Bronchial epithelial cell (primary cell): ENCODE measurements around the gene SRP72. TPM values are rescaled to one million over a fixed set of nuclear protein-coding genes. Genes with fewer than 3 reads are reported as not detected.

ENCODE experiments used
- DNase-seq: peaks from one replicate; pipeline ENCODE4 v3.0.0-alpha.2; 2010; ENCODE audit warnings: low read depth
- FAIRE-seq: peaks from 2 replicates; lab custom pipeline; 2011; peaks lifted over from hg19 to GRCh38; lab: Jason Lieb, UNC
- H3K27me3 ChIP-seq: 2 replicates; pipeline ENCODE4 v1.5.1; 2011; ENCODE audit warnings: low read length; ENCODE audit not compliant: control insufficient read depth, insufficient read depth
- H3K36me3 ChIP-seq: 2 replicates; pipeline ENCODE4 v1.5.1; 2011; ENCODE audit warnings: low read length; ENCODE audit not compliant: control insufficient read depth, insufficient read depth
- H3K4me3 ChIP-seq: 2 replicates; pipeline ENCODE4 v1.5.1; 2011; ENCODE audit warnings: mild to moderate bottlenecking, low read depth, low read length, control low read depth
- CTCF ChIP-seq: IDR thresholded peaks from 2 replicates; pipeline ENCODE4 v1.5.1; 2011; ENCODE audit warnings: mild to moderate bottlenecking, moderate library complexity, low read length, control low read depth, inconsistent platforms; ENCODE audit not compliant: insufficient read depth, severe bottlenecking
- total RNA-seq: library from RNA; depleted of rRNA; stranded (reverse); fragments of >200 nt; gene quantifications from 2 replicates; pipeline ENCODE4 v1.2.1, GENCODE V29; 2014

SRP72 gene
- total RNA-seq, 1 donor from 2014 or later, result 73.7 TPM

GRCh38 chr4:56427179-56427578 is 40.2 kb upstream of the SRP72 start:
- no peak for FAIRE-seq
- TF ChIP-seq CTCF, result no peak

GRCh38 chr4:56430203-56430602 is 37.2 kb upstream of the SRP72 start:
- DNase-seq (no peak), FAIRE-seq (no peak)
- no peak overlapping the region for H3K4me3 ChIP-seq
- no peaks in the 10 kb centered on the region for H3K27me3 ChIP-seq
- no peaks in the 10 kb centered on the region for H3K36me3 ChIP-seq
- TF ChIP-seq CTCF, result no peak

More at GRCh38 chr4:56427179-56427578, 40.2 kb upstream of the SRP72 start:
- no peaks in the 10 kb centered on the region for H3K36me3 ChIP-seq
- no peak for DNase-seq
- H3K27me3 ChIP-seq, result no peaks in the 10 kb centered on the region
- no peak overlapping the region for H3K4me3 ChIP-seq

GRCh38 chr4:56433280-56433679 is 34.1 kb upstream of the SRP72 start:
- no peak for TF ChIP-seq CTCF
- DNase-seq (no peak), FAIRE-seq (no peak)
- Histone ChIP-seq H3K36me3 (no peaks in the 10 kb centered on the region), H3K27me3 (no peaks in the 10 kb centered on the region), H3K4me3 (no peak overlapping the region)

- no peaks in the 10 kb centered on the region for H3K27me3 ChIP-seq
- H3K36me3 ChIP-seq, result no peaks in the 10 kb centered on the region
- TF ChIP-seq CTCF, result no peak
- FAIRE-seq, result no peak
- peak overlapping the region; percentile 89 for H3K4me3 ChIP-seq
- DNase-seq, result peak; percentile 41
These were observed 32.7 kb upstream of the SRP72 start for GRCh38 chr4:56434599-56435139.

GRCh38 chr4:56435140-56435926 is 32.1 kb upstream of the SRP72 start, which contains the start of gene PPAT:
Gene PPAT, minus strand, starts transcription at chr4:56435615. Its CDS starts 138 bp downstream, at chr4:56435477.
- TF ChIP-seq CTCF, result peak; percentile 21
- FAIRE-seq, result no peak
- DNase-seq, result peak; percentile 93

More at GRCh38 chr4:56435140-56435926, 32.1 kb upstream of the SRP72 start, which contains the start of gene PPAT:
- Histone ChIP-seq H3K27me3 (no peaks in the 10 kb centered on the region), H3K36me3 (no peaks in the 10 kb centered on the region), H3K4me3 (peak within 1 kb of the TSS; percentile 89)
